Adipose tissue (tissue), 3 donors: ENCODE measurements around the gene RNU4-1. TPM values are rescaled to one million over a fixed set of nuclear protein-coding genes. Genes with fewer than 3 reads are reported as not detected.

Source experiments
- polyA plus RNA-seq, 3 donors: library from polyadenylated mRNA; stranded (reverse); fragments of 200-250 nt; gene quantifications; one replicate each; pipeline ENCODE4 v1.2.3, GENCODE V29; 2013
- donor health status: healthy with polysubstance abuse.
- donor health status: Bipolar disorder and iron deficiency.
- donor health status: healthy.

RNU4-1 gene
- polyA plus RNA-seq, 3 donors, result not detected

Other genes with a start within 250 kb of the RNU4-1 start
- 10 to 100 TPM; 13.1 to 33.0 (median 32.4) TPM for gene RAB35, start 176.5 kb downstream of the RNU4-1 start, polyA plus RNA-seq
- gene GCN1, start 98.5 kb downstream of the RNU4-1 start, polyA plus RNA-seq, result 10 to 100 TPM; 14.6 to 30.5 (median 19.1) TPM
- 1,000 to 10,000 TPM; 3,544 to 4,823 (median 4,317) TPM for gene RPLP0, start 92.1 kb downstream of the RNU4-1 start, polyA plus RNA-seq
- gene PXN, start 27.5 kb downstream of the RNU4-1 start, polyA plus RNA-seq, result 100 to 1,000 TPM in 1 of 3 donors, 10 to 100 TPM in 2; 24.5 to 126 (median 77.4) TPM
- gene RNU4-2, start 1.3 kb downstream of the RNU4-1 start, polyA plus RNA-seq, result not detected
- gene SIRT4, start 9.1 kb upstream of the RNU4-1 start, polyA plus RNA-seq, result under 1 TPM; 0.56 to 0.93 (median 0.91) TPM
- over 10,000 TPM in 1 of 3 donors, 10 to 100 TPM in 1, 1 to 10 TPM in 1; 2.3 to 10,835 (median 11.8) TPM for gene PLA2G1B, start 34.5 kb upstream of the RNU4-1 start, polyA plus RNA-seq
- 1 to 10 TPM in 1 of 3 donors, under 1 TPM in 1, not detected in 1; 0.45 to 1.1 TPM for gene MSI1, start 75.9 kb upstream of the RNU4-1 start, polyA plus RNA-seq
- gene COX6A1, start 144.9 kb upstream of the RNU4-1 start, polyA plus RNA-seq, result 100 to 1,000 TPM; 424 to 983 (median 500) TPM
- gene TRIAP1, start 153.1 kb upstream of the RNU4-1 start, polyA plus RNA-seq, result 10 to 100 TPM; 29.0 to 34.4 (median 29.1) TPM
- gene GATC, start 153.2 kb upstream of the RNU4-1 start, polyA plus RNA-seq, result 10 to 100 TPM; 10.6 to 13.4 (median 12.3) TPM
- gene SRSF9, start 176.5 kb upstream of the RNU4-1 start, polyA plus RNA-seq, result 10 to 100 TPM; 68.8 to 95.0 (median 91.8) TPM
- 100 to 1,000 TPM; 137 to 522 (median 243) TPM for gene DYNLL1, start 202.9 kb upstream of the RNU4-1 start, polyA plus RNA-seq
- gene COQ5, start 235.9 kb upstream of the RNU4-1 start, polyA plus RNA-seq, result 10 to 100 TPM; 17.8 to 38.9 (median 28.2) TPM
- gene RNF10, start 241.1 kb upstream of the RNU4-1 start, polyA plus RNA-seq, result 100 to 1,000 TPM in 2 of 3 donors, 10 to 100 TPM in 1; 54.4 to 141 (median 103) TPM